Neural cell (in vitro differentiated cells): ENCODE measurements around the gene UPB1.

Experiments used
- CTCF ChIP-seq: fragments of 450-650 bp; IDR thresholded peaks from 2 replicates; pipeline ENCODE4 v1.5.1; 2014; ENCODE audit warnings: antibody characterized with exemption, mild to moderate bottlenecking, moderate library complexity; ENCODE audit not compliant: poor library complexity, severe bottlenecking
- EP300 ChIP-seq: fragments of 450-650 bp; conservative IDR thresholded peaks from 2 replicates; pipeline ENCODE4 v1.6.1; 2014; ENCODE audit warnings: antibody characterized with exemption, mild to moderate bottlenecking, moderate library complexity; ENCODE audit not compliant: poor library complexity, severe bottlenecking
- EZH2 ChIP-seq: fragments of 200-600, 300-800 bp; shearing (Covaris generic), sonication (generic); IDR thresholded peaks from 2 replicates; pipeline ENCODE4 v1.6.1; 2014; ENCODE audit warnings: antibody characterized with exemption, low read length, borderline replicate concordance, mild to moderate bottlenecking; ENCODE audit not compliant: insufficient read depth, poor library complexity, severe bottlenecking
- MXI1 ChIP-seq: fragments of 450-650 bp; conservative IDR thresholded peaks from 2 replicates; pipeline ENCODE4 v1.6.1; 2014; ENCODE audit warnings: antibody characterized with exemption, mild to moderate bottlenecking; ENCODE audit not compliant: poor library complexity, severe bottlenecking
- POLR2AphosphoS5 ChIP-seq: IDR thresholded peaks from 2 replicates; pipeline ENCODE4 v1.6.1; 2012
- RAD21 ChIP-seq: fragments of 450-650 bp; conservative IDR thresholded peaks from 2 replicates; pipeline ENCODE4 v1.6.1; 2014; ENCODE audit warnings: antibody characterized with exemption, mild to moderate bottlenecking, moderate library complexity
- SMC3 ChIP-seq: fragments of 450-650 bp; conservative IDR thresholded peaks from 2 replicates; pipeline ENCODE4 v1.6.1; 2014; ENCODE audit warnings: antibody characterized with exemption, mild to moderate bottlenecking, moderate library complexity; ENCODE audit not compliant: poor library complexity
- TAF1 ChIP-seq: IDR thresholded peaks from 2 replicates; pipeline ENCODE4 v1.6.1; 2012; ENCODE audit warnings: low read depth
- TF ChIP-seq, protein P1 (sequence below): IDR thresholded peaks from 2 replicates; pipeline ENCODE4 v1.6.1; 2012; ENCODE audit warnings: borderline replicate concordance

GRCh38 chr22:24499706-24500276 is 4.7 kb downstream of the UPB1 start:
- TF ChIP-seq POLR2AphosphoS5 (no peak), CTCF (no peak), RAD21 (no peak), MXI1 (no peak), TAF1 (no peak), EP300 (no peak), EZH2 (no peak), SMC3 (no peak)
- TF ChIP-seq, protein P1, sequence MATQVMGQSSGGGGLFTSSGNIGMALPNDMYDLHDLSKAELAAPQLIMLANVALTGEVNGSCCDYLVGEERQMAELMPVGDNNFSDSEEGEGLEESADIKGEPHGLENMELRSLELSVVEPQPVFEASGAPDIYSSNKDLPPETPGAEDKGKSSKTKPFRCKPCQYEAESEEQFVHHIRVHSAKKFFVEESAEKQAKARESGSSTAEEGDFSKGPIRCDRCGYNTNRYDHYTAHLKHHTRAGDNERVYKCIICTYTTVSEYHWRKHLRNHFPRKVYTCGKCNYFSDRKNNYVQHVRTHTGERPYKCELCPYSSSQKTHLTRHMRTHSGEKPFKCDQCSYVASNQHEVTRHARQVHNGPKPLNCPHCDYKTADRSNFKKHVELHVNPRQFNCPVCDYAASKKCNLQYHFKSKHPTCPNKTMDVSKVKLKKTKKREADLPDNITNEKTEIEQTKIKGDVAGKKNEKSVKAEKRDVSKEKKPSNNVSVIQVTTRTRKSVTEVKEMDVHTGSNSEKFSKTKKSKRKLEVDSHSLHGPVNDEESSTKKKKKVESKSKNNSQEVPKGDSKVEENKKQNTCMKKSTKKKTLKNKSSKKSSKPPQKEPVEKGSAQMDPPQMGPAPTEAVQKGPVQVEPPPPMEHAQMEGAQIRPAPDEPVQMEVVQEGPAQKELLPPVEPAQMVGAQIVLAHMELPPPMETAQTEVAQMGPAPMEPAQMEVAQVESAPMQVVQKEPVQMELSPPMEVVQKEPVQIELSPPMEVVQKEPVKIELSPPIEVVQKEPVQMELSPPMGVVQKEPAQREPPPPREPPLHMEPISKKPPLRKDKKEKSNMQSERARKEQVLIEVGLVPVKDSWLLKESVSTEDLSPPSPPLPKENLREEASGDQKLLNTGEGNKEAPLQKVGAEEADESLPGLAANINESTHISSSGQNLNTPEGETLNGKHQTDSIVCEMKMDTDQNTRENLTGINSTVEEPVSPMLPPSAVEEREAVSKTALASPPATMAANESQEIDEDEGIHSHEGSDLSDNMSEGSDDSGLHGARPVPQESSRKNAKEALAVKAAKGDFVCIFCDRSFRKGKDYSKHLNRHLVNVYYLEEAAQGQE: no peak
